H9 (cell line): ENCODE measurements around the gene PELI2. TPM values are rescaled to one million over a fixed set of nuclear protein-coding genes. Genes with fewer than 3 reads are reported as not detected.

Experiments
- DNase-seq: peaks from one replicate; pipeline ENCODE4 v3.0.0-alpha.2; 2017
- H2AFZ ChIP-seq: one replicate; pipeline ENCODE4 v1.6.1; 2013; ENCODE audit warnings: mild to moderate bottlenecking, low read length, control low read depth, moderate library complexity
- H2AK5ac ChIP-seq: 2 replicates; pipeline ENCODE4 v1.6.1; 2013; ENCODE audit warnings: low read length, control low read depth, mixed read lengths; ENCODE audit not compliant: insufficient read length
- H2BK120ac ChIP-seq: one replicate; pipeline ENCODE4 v1.6.1; 2013; ENCODE audit warnings: low read depth, mild to moderate bottlenecking, low read length, control low read depth, inconsistent platforms; ENCODE audit not compliant: poor library complexity, severe bottlenecking
- H2BK12ac ChIP-seq: 2 replicates; pipeline ENCODE4 v1.6.1; 2013; ENCODE audit warnings: low read length, control low read depth, mixed read lengths, low read depth; ENCODE audit not compliant: insufficient read length
- H2BK15ac ChIP-seq: 2 replicates; pipeline ENCODE4 v1.6.1; 2013; ENCODE audit warnings: low read depth, low read length, control low read depth
- H2BK20ac ChIP-seq: one replicate; pipeline ENCODE4 v1.6.1; 2013; ENCODE audit warnings: low read depth, mild to moderate bottlenecking, low read length, control low read depth, inconsistent platforms; ENCODE audit not compliant: poor library complexity, severe bottlenecking
- H2BK5ac ChIP-seq: 2 replicates; pipeline ENCODE4 v1.6.1; 2013; ENCODE audit warnings: low read length, control low read depth, mixed read lengths; ENCODE audit not compliant: insufficient read length
- H3K14ac ChIP-seq: 2 replicates; pipeline ENCODE4 v1.6.1; 2013; ENCODE audit warnings: low read length, control low read depth; ENCODE audit not compliant: insufficient read depth
- H3K18ac ChIP-seq: 2 replicates; pipeline ENCODE4 v1.6.1; 2013; ENCODE audit warnings: low read depth, mild to moderate bottlenecking, mixed read lengths, low read length, control low read depth; ENCODE audit not compliant: insufficient read length
- H3K23ac ChIP-seq: 2 replicates; pipeline ENCODE4 v1.6.1; 2013; ENCODE audit warnings: low read length, control low read depth, mixed read lengths, low read depth; ENCODE audit not compliant: insufficient read length
- H3K23me2 ChIP-seq: 2 replicates; pipeline ENCODE4 v1.6.1; 2013; ENCODE audit warnings: low read depth, mild to moderate bottlenecking, mixed read lengths, low read length, control low read depth; ENCODE audit not compliant: insufficient read length, poor library complexity, severe bottlenecking
- H3K27ac ChIP-seq: 2 replicates; pipeline ENCODE4 v1.5.1; 2013; ENCODE audit warnings: low read length, control low read depth, mixed read lengths, low read depth; ENCODE audit not compliant: insufficient read length
- H3K27me3 ChIP-seq: 2 replicates; pipeline ENCODE4 v1.6.1; 2013; ENCODE audit warnings: low read length, control low read depth, inconsistent platforms; ENCODE audit not compliant: insufficient read depth
- H3K4ac ChIP-seq: 2 replicates; pipeline ENCODE4 v1.6.1; 2013; ENCODE audit warnings: low read depth, mild to moderate bottlenecking, control low read depth, inconsistent platforms, low read length, moderate library complexity
- H3K4me1 ChIP-seq: 2 replicates; pipeline ENCODE4 v1.6.1; 2013; ENCODE audit warnings: low read length, control low read depth, inconsistent platforms; ENCODE audit not compliant: insufficient read depth
- H3K4me2 ChIP-seq: 2 replicates; pipeline ENCODE4 v1.6.1; 2013; ENCODE audit warnings: low read length, control low read depth, mixed read lengths; ENCODE audit not compliant: insufficient read length, insufficient read depth
- H3K56ac ChIP-seq: 2 replicates; pipeline ENCODE4 v1.6.1; 2013; ENCODE audit warnings: low read depth, mild to moderate bottlenecking, mixed read lengths, low read length, control low read depth; ENCODE audit not compliant: insufficient read length
- H3K79me1 ChIP-seq: 2 replicates; pipeline ENCODE4 v1.6.1; 2013; ENCODE audit warnings: low read depth, mild to moderate bottlenecking, moderate library complexity, low read length, control low read depth, inconsistent platforms; ENCODE audit not compliant: insufficient read depth, poor library complexity, severe bottlenecking
- H3K79me2 ChIP-seq: 2 replicates; pipeline ENCODE4 v1.6.1; 2013; ENCODE audit warnings: low read length, control low read depth, inconsistent platforms; ENCODE audit not compliant: insufficient read depth
- H3K9ac ChIP-seq: 2 replicates; pipeline ENCODE4 v1.6.1; 2013; ENCODE audit warnings: low read length, control low read depth, mixed read lengths; ENCODE audit not compliant: insufficient read length; ENCODE audit errors: extremely low read depth
- H3K9me3 ChIP-seq: one replicate; pipeline ENCODE4 v1.6.1; 2013; ENCODE audit warnings: low read depth, low read length, inconsistent platforms; ENCODE audit not compliant: control insufficient read depth
- H3T11ph ChIP-seq: one replicate; pipeline ENCODE4 v1.6.1; 2013; ENCODE audit warnings: mild to moderate bottlenecking, low read length, control low read depth, inconsistent platforms
- H4K20me1 ChIP-seq: one replicate; pipeline ENCODE4 v1.6.1; 2013; ENCODE audit not compliant: control insufficient read depth, insufficient read length, insufficient read depth
- H4K5ac ChIP-seq: 2 replicates; pipeline ENCODE4 v1.6.1; 2013; ENCODE audit warnings: low read depth, mild to moderate bottlenecking, mixed read lengths, low read length, control low read depth; ENCODE audit not compliant: insufficient read length
- H4K8ac ChIP-seq: replicated peaks from 2 replicates; pipeline ENCODE4 v1.6.1; 2013; ENCODE audit warnings: low read length, control low read depth, mixed read lengths, low read depth; ENCODE audit not compliant: insufficient read length
- H4K91ac ChIP-seq: 2 replicates; pipeline ENCODE4 v1.6.1; 2013; ENCODE audit warnings: low read depth, mild to moderate bottlenecking, moderate library complexity, mixed read lengths, low read length, control low read depth; ENCODE audit not compliant: insufficient read length
- H3K27ac Mint-ChIP-seq, 3 experiments: 2 replicates in 2 of 3; 3 replicates in 1 of 3; pipeline ENCODE4 v1.8.0; 2020 to 2021; ENCODE audit warnings: mixed read lengths in 3 of 3, mild to moderate bottlenecking in 1 of 3, moderate library complexity in 1 of 3
- H3K27me3 Mint-ChIP-seq: 2 replicates; pipeline ENCODE4 v1.8.0; 2021; ENCODE audit warnings: low read depth, mild to moderate bottlenecking, moderate library complexity, mixed read lengths
- H3K36me3 Mint-ChIP-seq, 3 experiments: 2 replicates in 2 of 3; 3 replicates in 1 of 3; pipeline ENCODE4 v1.8.0; 2020 to 2021; ENCODE audit warnings: low read depth in 3 of 3, mixed read lengths in 3 of 3; ENCODE audit not compliant: insufficient read depth in 1 of 3
- H3K4me1 Mint-ChIP-seq, 2 experiments: 2 replicates each; pipeline ENCODE4 v1.8.0; 2020; ENCODE audit warnings: mixed read lengths in 2 of 2
- H3K4me3 Mint-ChIP-seq, 2 experiments: 2 replicates in 1 of 2; 3 replicates in 1 of 2; pipeline ENCODE4 v1.8.0; 2020 to 2021; ENCODE audit warnings: mild to moderate bottlenecking in 2 of 2, mixed read lengths in 2 of 2, moderate library complexity in 1 of 2
- H3K9me3 Mint-ChIP-seq, 2 experiments: 2 replicates in 1 of 2; 3 replicates in 1 of 2; pipeline ENCODE4 v1.8.0; 2020; ENCODE audit warnings: mild to moderate bottlenecking in 2 of 2, mixed read lengths in 2 of 2, moderate library complexity in 1 of 2
- WGBS: extraction: QIAGEN DNeasy Blood & Tissue Kit; methylation state at CpG from one replicate; pipeline ENCODE4 v1.1.7; 2013; ENCODE audit warnings: missing lambda C conversion rate, low lambda C conversion rate, mixed read lengths; ENCODE audit not compliant: insufficient read length; ENCODE audit errors: extremely low coverage; 5-methylcytosine and 5-hydroxymethylcytosine counted together
- total RNA-seq: library from RNA; stranded (reverse); gene quantifications from 2 replicates; pipeline ENCODE4 v1.2.1, GENCODE V29; 2021
- TF ChIP-seq, protein P1 (sequence below): fragments of 200-600 bp; sonication (generic); conservative IDR thresholded peaks from 3 replicates; pipeline ENCODE4 v1.8.0; 2021; ENCODE audit warnings: antibody characterized with exemption, mild to moderate bottlenecking

Gene PELI2
- total RNA-seq, 1 experiment from 2014 or later: 18.0 TPM

DNA sequence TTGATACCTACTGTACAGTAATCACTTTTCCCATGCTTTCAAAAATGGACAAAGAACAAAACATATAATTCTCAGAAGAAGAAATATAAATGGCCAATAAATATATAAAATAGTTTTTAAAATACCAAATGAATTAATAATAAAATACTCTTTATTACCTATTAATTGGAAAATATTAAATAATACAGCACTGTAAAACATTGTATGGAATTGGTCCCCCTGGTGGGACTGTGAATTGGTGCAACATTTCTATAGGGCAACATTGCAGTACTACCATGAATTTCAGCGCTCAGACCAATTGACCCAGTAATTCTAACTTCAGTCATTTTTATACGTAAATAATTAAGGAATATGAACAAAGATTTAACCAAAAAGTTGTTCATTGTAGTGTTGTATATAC is 162.6 kb downstream of the PELI2 start:
- no peak overlapping the region for H3K23ac ChIP-seq
- H3K4me1 Mint-ChIP-seq: no peaks in the 10 kb centered on the region
- H3K27ac ChIP-seq: no peak overlapping the region
- H3K23me2 ChIP-seq: no peaks in the 10 kb centered on the region
- H4K5ac ChIP-seq: no peak overlapping the region
- H3K36me3 Mint-ChIP-seq: peaks cover 3 to 12% (median 12%) of the 10 kb centered on the region in 3 experiments; a peak in 5 of 7 replicates
- peaks cover 11 to 13% of the 10 kb centered on the region in 2 experiments; a peak in 4 of 5 replicates for H3K9me3 Mint-ChIP-seq
- H3K9ac ChIP-seq: no peak overlapping the region
- H2BK15ac ChIP-seq: no peak overlapping the region
- H3K79me1 ChIP-seq: no peaks in the 10 kb centered on the region
- H4K91ac ChIP-seq: no peak overlapping the region
- no peak overlapping the region for H3K56ac ChIP-seq
- DNase-seq: no peak
- no peak overlapping the region for H2AK5ac ChIP-seq
- H3K27me3 ChIP-seq: no peaks in the 10 kb centered on the region
- H3K4me1 ChIP-seq: no peaks in the 10 kb centered on the region
- no peaks in the 10 kb centered on the region for H3K9me3 ChIP-seq
- H3K27ac Mint-ChIP-seq: no peak overlapping the region
- TF ChIP-seq, protein P1, sequence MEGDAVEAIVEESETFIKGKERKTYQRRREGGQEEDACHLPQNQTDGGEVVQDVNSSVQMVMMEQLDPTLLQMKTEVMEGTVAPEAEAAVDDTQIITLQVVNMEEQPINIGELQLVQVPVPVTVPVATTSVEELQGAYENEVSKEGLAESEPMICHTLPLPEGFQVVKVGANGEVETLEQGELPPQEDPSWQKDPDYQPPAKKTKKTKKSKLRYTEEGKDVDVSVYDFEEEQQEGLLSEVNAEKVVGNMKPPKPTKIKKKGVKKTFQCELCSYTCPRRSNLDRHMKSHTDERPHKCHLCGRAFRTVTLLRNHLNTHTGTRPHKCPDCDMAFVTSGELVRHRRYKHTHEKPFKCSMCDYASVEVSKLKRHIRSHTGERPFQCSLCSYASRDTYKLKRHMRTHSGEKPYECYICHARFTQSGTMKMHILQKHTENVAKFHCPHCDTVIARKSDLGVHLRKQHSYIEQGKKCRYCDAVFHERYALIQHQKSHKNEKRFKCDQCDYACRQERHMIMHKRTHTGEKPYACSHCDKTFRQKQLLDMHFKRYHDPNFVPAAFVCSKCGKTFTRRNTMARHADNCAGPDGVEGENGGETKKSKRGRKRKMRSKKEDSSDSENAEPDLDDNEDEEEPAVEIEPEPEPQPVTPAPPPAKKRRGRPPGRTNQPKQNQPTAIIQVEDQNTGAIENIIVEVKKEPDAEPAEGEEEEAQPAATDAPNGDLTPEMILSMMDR: peak; percentile 43
- H2BK5ac ChIP-seq: no peak overlapping the region
- no peak overlapping the region for H3K4me3 Mint-ChIP-seq
- no peaks in the 10 kb centered on the region for H4K20me1 ChIP-seq
- H2BK12ac ChIP-seq: no peak overlapping the region
- no peak overlapping the region for H3K4me2 ChIP-seq
- WGBS: no CpG with 5 or more reads among the region's 2 CpGs
- no peak overlapping the region for H3T11ph ChIP-seq
- H2BK120ac ChIP-seq: no peak overlapping the region
- no peak overlapping the region for H2BK20ac ChIP-seq
- no peak overlapping the region for H3K14ac ChIP-seq
- H3K79me2 ChIP-seq: no peaks in the 10 kb centered on the region
- no peak overlapping the region for H4K8ac ChIP-seq
- no peaks in the 10 kb centered on the region for H3K27me3 Mint-ChIP-seq
- H3K18ac ChIP-seq: no peak overlapping the region
- H3K4ac ChIP-seq: no peak overlapping the region
- no peak overlapping the region for H2AFZ ChIP-seq
